H9 (cell line): Measurements from ENCODE around the gene B4GALNT4. TPM values are rescaled to one million over a fixed set of nuclear protein-coding genes. Genes with fewer than 3 reads are reported as not detected.

ENCODE experiments used
- DNase-seq: peaks from one replicate; pipeline ENCODE4 v3.0.0-alpha.2; 2017
- H2AFZ ChIP-seq: one replicate; pipeline ENCODE4 v1.6.1; 2013; ENCODE audit warnings: mild to moderate bottlenecking, low read length, control low read depth, moderate library complexity
- H2AK5ac ChIP-seq: 2 replicates; pipeline ENCODE4 v1.6.1; 2013; ENCODE audit warnings: low read length, control low read depth, mixed read lengths; ENCODE audit not compliant: insufficient read length
- H2BK120ac ChIP-seq: one replicate; pipeline ENCODE4 v1.6.1; 2013; ENCODE audit warnings: low read depth, mild to moderate bottlenecking, low read length, control low read depth, inconsistent platforms; ENCODE audit not compliant: poor library complexity, severe bottlenecking
- H2BK12ac ChIP-seq: 2 replicates; pipeline ENCODE4 v1.6.1; 2013; ENCODE audit warnings: low read length, control low read depth, mixed read lengths, low read depth; ENCODE audit not compliant: insufficient read length
- H2BK15ac ChIP-seq: 2 replicates; pipeline ENCODE4 v1.6.1; 2013; ENCODE audit warnings: low read depth, low read length, control low read depth
- H2BK20ac ChIP-seq: one replicate; pipeline ENCODE4 v1.6.1; 2013; ENCODE audit warnings: low read depth, mild to moderate bottlenecking, low read length, control low read depth, inconsistent platforms; ENCODE audit not compliant: poor library complexity, severe bottlenecking
- H2BK5ac ChIP-seq: 2 replicates; pipeline ENCODE4 v1.6.1; 2013; ENCODE audit warnings: low read length, control low read depth, mixed read lengths; ENCODE audit not compliant: insufficient read length
- H3K14ac ChIP-seq: 2 replicates; pipeline ENCODE4 v1.6.1; 2013; ENCODE audit warnings: low read length, control low read depth; ENCODE audit not compliant: insufficient read depth
- H3K18ac ChIP-seq: 2 replicates; pipeline ENCODE4 v1.6.1; 2013; ENCODE audit warnings: low read depth, mild to moderate bottlenecking, mixed read lengths, low read length, control low read depth; ENCODE audit not compliant: insufficient read length
- H3K23ac ChIP-seq: 2 replicates; pipeline ENCODE4 v1.6.1; 2013; ENCODE audit warnings: low read length, control low read depth, mixed read lengths, low read depth; ENCODE audit not compliant: insufficient read length
- H3K23me2 ChIP-seq: 2 replicates; pipeline ENCODE4 v1.6.1; 2013; ENCODE audit warnings: low read depth, mild to moderate bottlenecking, mixed read lengths, low read length, control low read depth; ENCODE audit not compliant: insufficient read length, poor library complexity, severe bottlenecking
- H3K27ac ChIP-seq: 2 replicates; pipeline ENCODE4 v1.5.1; 2013; ENCODE audit warnings: low read length, control low read depth, mixed read lengths, low read depth; ENCODE audit not compliant: insufficient read length
- H3K27me3 ChIP-seq: 2 replicates; pipeline ENCODE4 v1.6.1; 2013; ENCODE audit warnings: low read length, control low read depth, inconsistent platforms; ENCODE audit not compliant: insufficient read depth
- H3K4ac ChIP-seq: 2 replicates; pipeline ENCODE4 v1.6.1; 2013; ENCODE audit warnings: low read depth, mild to moderate bottlenecking, control low read depth, inconsistent platforms, low read length, moderate library complexity
- H3K4me1 ChIP-seq: 2 replicates; pipeline ENCODE4 v1.6.1; 2013; ENCODE audit warnings: low read length, control low read depth, inconsistent platforms; ENCODE audit not compliant: insufficient read depth
- H3K4me2 ChIP-seq: 2 replicates; pipeline ENCODE4 v1.6.1; 2013; ENCODE audit warnings: low read length, control low read depth, mixed read lengths; ENCODE audit not compliant: insufficient read length, insufficient read depth
- H3K56ac ChIP-seq: 2 replicates; pipeline ENCODE4 v1.6.1; 2013; ENCODE audit warnings: low read depth, mild to moderate bottlenecking, mixed read lengths, low read length, control low read depth; ENCODE audit not compliant: insufficient read length
- H3K79me1 ChIP-seq: 2 replicates; pipeline ENCODE4 v1.6.1; 2013; ENCODE audit warnings: low read depth, mild to moderate bottlenecking, moderate library complexity, low read length, control low read depth, inconsistent platforms; ENCODE audit not compliant: insufficient read depth, poor library complexity, severe bottlenecking
- H3K79me2 ChIP-seq: 2 replicates; pipeline ENCODE4 v1.6.1; 2013; ENCODE audit warnings: low read length, control low read depth, inconsistent platforms; ENCODE audit not compliant: insufficient read depth
- H3K9ac ChIP-seq: 2 replicates; pipeline ENCODE4 v1.6.1; 2013; ENCODE audit warnings: low read length, control low read depth, mixed read lengths; ENCODE audit not compliant: insufficient read length; ENCODE audit errors: extremely low read depth
- H3K9me3 ChIP-seq: one replicate; pipeline ENCODE4 v1.6.1; 2013; ENCODE audit warnings: low read depth, low read length, inconsistent platforms; ENCODE audit not compliant: control insufficient read depth
- H3T11ph ChIP-seq: one replicate; pipeline ENCODE4 v1.6.1; 2013; ENCODE audit warnings: mild to moderate bottlenecking, low read length, control low read depth, inconsistent platforms
- H4K20me1 ChIP-seq: one replicate; pipeline ENCODE4 v1.6.1; 2013; ENCODE audit not compliant: control insufficient read depth, insufficient read length, insufficient read depth
- H4K5ac ChIP-seq: 2 replicates; pipeline ENCODE4 v1.6.1; 2013; ENCODE audit warnings: low read depth, mild to moderate bottlenecking, mixed read lengths, low read length, control low read depth; ENCODE audit not compliant: insufficient read length
- H4K8ac ChIP-seq: replicated peaks from 2 replicates; pipeline ENCODE4 v1.6.1; 2013; ENCODE audit warnings: low read length, control low read depth, mixed read lengths, low read depth; ENCODE audit not compliant: insufficient read length
- H4K91ac ChIP-seq: 2 replicates; pipeline ENCODE4 v1.6.1; 2013; ENCODE audit warnings: low read depth, mild to moderate bottlenecking, moderate library complexity, mixed read lengths, low read length, control low read depth; ENCODE audit not compliant: insufficient read length
- H3K27ac Mint-ChIP-seq, 3 experiments: 2 replicates in 2 of 3; 3 replicates in 1 of 3; pipeline ENCODE4 v1.8.0; 2020 to 2021; ENCODE audit warnings: mixed read lengths in 3 of 3, mild to moderate bottlenecking in 1 of 3, moderate library complexity in 1 of 3
- H3K27me3 Mint-ChIP-seq: 2 replicates; pipeline ENCODE4 v1.8.0; 2021; ENCODE audit warnings: low read depth, mild to moderate bottlenecking, moderate library complexity, mixed read lengths
- H3K36me3 Mint-ChIP-seq, 3 experiments: 2 replicates in 2 of 3; 3 replicates in 1 of 3; pipeline ENCODE4 v1.8.0; 2020 to 2021; ENCODE audit warnings: low read depth in 3 of 3, mixed read lengths in 3 of 3; ENCODE audit not compliant: insufficient read depth in 1 of 3
- H3K4me1 Mint-ChIP-seq, 2 experiments: 2 replicates each; pipeline ENCODE4 v1.8.0; 2020; ENCODE audit warnings: mixed read lengths in 2 of 2
- H3K4me3 Mint-ChIP-seq, 2 experiments: 2 replicates in 1 of 2; 3 replicates in 1 of 2; pipeline ENCODE4 v1.8.0; 2020 to 2021; ENCODE audit warnings: mild to moderate bottlenecking in 2 of 2, mixed read lengths in 2 of 2, moderate library complexity in 1 of 2
- H3K9me3 Mint-ChIP-seq, 2 experiments: 2 replicates in 1 of 2; 3 replicates in 1 of 2; pipeline ENCODE4 v1.8.0; 2020; ENCODE audit warnings: mild to moderate bottlenecking in 2 of 2, mixed read lengths in 2 of 2, moderate library complexity in 1 of 2
- WGBS: extraction: QIAGEN DNeasy Blood & Tissue Kit; methylation state at CpG from one replicate; pipeline ENCODE4 v1.1.7; 2013; ENCODE audit warnings: missing lambda C conversion rate, low lambda C conversion rate, mixed read lengths; ENCODE audit not compliant: insufficient read length; ENCODE audit errors: extremely low coverage; 5-methylcytosine and 5-hydroxymethylcytosine counted together
- total RNA-seq: library from RNA; stranded (reverse); gene quantifications from 2 replicates; pipeline ENCODE4 v1.2.1, GENCODE V29; 2021
- TF ChIP-seq, protein P1 (sequence below): fragments of 200-600 bp; sonication (generic); conservative IDR thresholded peaks from 3 replicates; pipeline ENCODE4 v1.8.0; 2021; ENCODE audit warnings: antibody characterized with exemption, mild to moderate bottlenecking

B4GALNT4 gene
- total RNA-seq, 1 experiment from 2014 or later = 105 TPM

- Mint-ChIP-seq H3K27me3 (0 out of 2 replicates have a peak, but pooled peaks cover 2% of the 10 kb centered on the region), H3K36me3 (peaks cover 0 to 9% (median 7%) of the 10 kb centered on the region in 3 experiments; a peak in 5 of 7 replicates), H3K9me3 (peaks cover 7 to 8% of the 10 kb centered on the region in 2 experiments), H3K4me1 (peaks cover 2 to 5% of the 10 kb centered on the region in 2 experiments; a peak in 3 of 4 replicates), H3K4me3 (no peak overlapping the region), H3K27ac (no peak overlapping the region)
- no peaks in the 10 kb centered on the region for H4K20me1 ChIP-seq
- H4K5ac ChIP-seq = no peak overlapping the region
- H3K27me3 ChIP-seq = no peaks in the 10 kb centered on the region
- WGBS = no CpG with 5 or more reads among the region's 27 CpGs
- no peak for DNase-seq
- H2BK12ac ChIP-seq = no peak overlapping the region
- H2AFZ ChIP-seq = no peak overlapping the region
- no peaks in the 10 kb centered on the region for H3K79me2 ChIP-seq
- H3K56ac ChIP-seq = no peak overlapping the region
- H2AK5ac ChIP-seq = no peak overlapping the region
- H2BK15ac ChIP-seq = no peak overlapping the region
- peaks cover 8% of the 10 kb centered on the region for H3K23me2 ChIP-seq
- no peak overlapping the region for H3T11ph ChIP-seq
- H2BK20ac ChIP-seq = no peak overlapping the region
- no peaks in the 10 kb centered on the region for H3K9me3 ChIP-seq
- no peak overlapping the region for H4K8ac ChIP-seq
- no peak overlapping the region for H2BK120ac ChIP-seq
- H3K4me1 ChIP-seq = no peaks in the 10 kb centered on the region
- no peak overlapping the region for H2BK5ac ChIP-seq
- H3K14ac ChIP-seq = no peak overlapping the region; the same call in 1 of the 2 replicates
- no peaks in the 10 kb centered on the region for H3K79me1 ChIP-seq
- TF ChIP-seq, protein P1, sequence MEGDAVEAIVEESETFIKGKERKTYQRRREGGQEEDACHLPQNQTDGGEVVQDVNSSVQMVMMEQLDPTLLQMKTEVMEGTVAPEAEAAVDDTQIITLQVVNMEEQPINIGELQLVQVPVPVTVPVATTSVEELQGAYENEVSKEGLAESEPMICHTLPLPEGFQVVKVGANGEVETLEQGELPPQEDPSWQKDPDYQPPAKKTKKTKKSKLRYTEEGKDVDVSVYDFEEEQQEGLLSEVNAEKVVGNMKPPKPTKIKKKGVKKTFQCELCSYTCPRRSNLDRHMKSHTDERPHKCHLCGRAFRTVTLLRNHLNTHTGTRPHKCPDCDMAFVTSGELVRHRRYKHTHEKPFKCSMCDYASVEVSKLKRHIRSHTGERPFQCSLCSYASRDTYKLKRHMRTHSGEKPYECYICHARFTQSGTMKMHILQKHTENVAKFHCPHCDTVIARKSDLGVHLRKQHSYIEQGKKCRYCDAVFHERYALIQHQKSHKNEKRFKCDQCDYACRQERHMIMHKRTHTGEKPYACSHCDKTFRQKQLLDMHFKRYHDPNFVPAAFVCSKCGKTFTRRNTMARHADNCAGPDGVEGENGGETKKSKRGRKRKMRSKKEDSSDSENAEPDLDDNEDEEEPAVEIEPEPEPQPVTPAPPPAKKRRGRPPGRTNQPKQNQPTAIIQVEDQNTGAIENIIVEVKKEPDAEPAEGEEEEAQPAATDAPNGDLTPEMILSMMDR = no peak
- no peak overlapping the region for H3K9ac ChIP-seq
- no peak overlapping the region for H3K4ac ChIP-seq
- H4K91ac ChIP-seq = no peak overlapping the region
- no peak overlapping the region for H3K23ac ChIP-seq
- no peak overlapping the region for H3K27ac ChIP-seq
- H3K18ac ChIP-seq = no peak overlapping the region
- no peak overlapping the region for H3K4me2 ChIP-seq
These were observed 34.6 kb downstream of the B4GALNT4 start for GRCh38 chr11:403761-404431.
